Nephron progenitor cell (in vitro differentiated cells): ENCODE data around the gene MCTP2.

Experiments
- DNase-seq: peaks from one replicate; pipeline ENCODE4 v3.0.0; 2021
- H3K27ac Mint-ChIP-seq: 2 replicates; pipeline ENCODE4 v1.8.0; 2021; ENCODE audit warnings: mild to moderate bottlenecking, moderate library complexity, mixed read lengths
- H3K27me3 Mint-ChIP-seq: 2 replicates; pipeline ENCODE4 v1.8.0; 2021; ENCODE audit warnings: mild to moderate bottlenecking, low read depth, mixed read lengths; ENCODE audit not compliant: poor library complexity
- H3K36me3 Mint-ChIP-seq: 2 replicates; pipeline ENCODE4 v1.8.0; 2021; ENCODE audit warnings: low read depth, mixed read lengths
- H3K4me1 Mint-ChIP-seq: 2 replicates; pipeline ENCODE4 v1.8.0; 2021; ENCODE audit warnings: mixed read lengths
- H3K4me3 Mint-ChIP-seq: 2 replicates; pipeline ENCODE4 v1.8.0; 2021; ENCODE audit warnings: mild to moderate bottlenecking, moderate library complexity, mixed read lengths
- H3K9me3 Mint-ChIP-seq: 2 replicates; pipeline ENCODE4 v1.8.0; 2021; ENCODE audit warnings: mild to moderate bottlenecking, moderate library complexity, mixed read lengths
- TF ChIP-seq, protein P1 (sequence below): fragments of 200-600 bp; sonication (generic); IDR thresholded peaks from 2 replicates; pipeline ENCODE4 v1.5.0; 2021; ENCODE audit warnings: antibody characterized with exemption

Gene MCTP2

DNA sequence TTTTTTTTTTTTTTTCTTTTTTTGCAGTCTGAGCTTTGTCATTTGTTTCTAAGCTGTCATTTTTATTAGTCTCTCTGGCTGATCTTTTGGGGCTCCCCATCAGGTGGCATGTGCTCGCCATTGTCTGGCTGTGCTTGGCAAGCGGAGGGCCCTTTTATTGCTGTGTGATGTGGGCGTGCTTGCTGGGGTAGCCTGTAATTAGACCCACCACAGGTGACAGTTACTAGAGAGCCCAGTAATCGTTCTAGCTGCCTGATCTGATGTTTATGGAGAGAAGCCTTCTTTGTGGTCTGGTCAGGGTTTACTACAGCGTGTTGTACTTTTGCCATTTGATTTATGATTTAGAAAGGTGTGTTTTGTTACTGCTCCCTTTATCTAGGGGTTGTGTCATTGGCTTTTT, 179.9 kb downstream of the MCTP2 start:
- peak; percentile 29 for DNase-seq
- Mint-ChIP-seq H3K27me3 (peaks cover 11% of the 10 kb centered on the region), H3K9me3 (no peaks in the 10 kb centered on the region), H3K4me3 (peak overlapping the region; percentile 50), H3K4me1 (peaks cover 59% of the 10 kb centered on the region), H3K27ac (no peak overlapping the region), H3K36me3 (no peaks in the 10 kb centered on the region)
- TF ChIP-seq, protein P1, sequence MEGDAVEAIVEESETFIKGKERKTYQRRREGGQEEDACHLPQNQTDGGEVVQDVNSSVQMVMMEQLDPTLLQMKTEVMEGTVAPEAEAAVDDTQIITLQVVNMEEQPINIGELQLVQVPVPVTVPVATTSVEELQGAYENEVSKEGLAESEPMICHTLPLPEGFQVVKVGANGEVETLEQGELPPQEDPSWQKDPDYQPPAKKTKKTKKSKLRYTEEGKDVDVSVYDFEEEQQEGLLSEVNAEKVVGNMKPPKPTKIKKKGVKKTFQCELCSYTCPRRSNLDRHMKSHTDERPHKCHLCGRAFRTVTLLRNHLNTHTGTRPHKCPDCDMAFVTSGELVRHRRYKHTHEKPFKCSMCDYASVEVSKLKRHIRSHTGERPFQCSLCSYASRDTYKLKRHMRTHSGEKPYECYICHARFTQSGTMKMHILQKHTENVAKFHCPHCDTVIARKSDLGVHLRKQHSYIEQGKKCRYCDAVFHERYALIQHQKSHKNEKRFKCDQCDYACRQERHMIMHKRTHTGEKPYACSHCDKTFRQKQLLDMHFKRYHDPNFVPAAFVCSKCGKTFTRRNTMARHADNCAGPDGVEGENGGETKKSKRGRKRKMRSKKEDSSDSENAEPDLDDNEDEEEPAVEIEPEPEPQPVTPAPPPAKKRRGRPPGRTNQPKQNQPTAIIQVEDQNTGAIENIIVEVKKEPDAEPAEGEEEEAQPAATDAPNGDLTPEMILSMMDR = no peak

DNA sequence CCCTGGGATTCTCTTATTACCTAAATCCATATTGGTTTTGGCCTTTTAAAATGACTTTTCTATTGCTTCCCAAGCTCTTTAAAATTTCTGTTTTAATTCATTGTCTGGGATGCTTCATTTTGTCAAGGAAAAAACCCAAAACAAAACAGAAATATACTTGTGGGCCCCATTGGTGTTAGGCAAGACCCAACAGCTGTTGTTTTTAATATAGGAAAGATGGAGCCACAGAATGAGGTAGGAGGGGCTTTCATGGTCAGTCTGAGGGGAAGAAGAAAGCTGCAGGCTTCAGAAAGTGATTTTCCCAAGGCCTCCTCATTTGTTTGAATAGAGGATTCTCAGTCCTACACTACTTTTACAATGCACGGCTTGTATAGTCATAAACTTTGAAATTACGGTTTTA, 180.5 kb downstream of the MCTP2 start:
- TF ChIP-seq, protein P1 = no peak
- Mint-ChIP-seq H3K4me1 (peaks cover 64% of the 10 kb centered on the region), H3K36me3 (no peaks in the 10 kb centered on the region), H3K9me3 (no peaks in the 10 kb centered on the region), H3K27ac (no peak overlapping the region), H3K4me3 (peak overlapping the region; percentile 3), H3K27me3 (peaks cover 11% of the 10 kb centered on the region)
- no peak for DNase-seq

DNA sequence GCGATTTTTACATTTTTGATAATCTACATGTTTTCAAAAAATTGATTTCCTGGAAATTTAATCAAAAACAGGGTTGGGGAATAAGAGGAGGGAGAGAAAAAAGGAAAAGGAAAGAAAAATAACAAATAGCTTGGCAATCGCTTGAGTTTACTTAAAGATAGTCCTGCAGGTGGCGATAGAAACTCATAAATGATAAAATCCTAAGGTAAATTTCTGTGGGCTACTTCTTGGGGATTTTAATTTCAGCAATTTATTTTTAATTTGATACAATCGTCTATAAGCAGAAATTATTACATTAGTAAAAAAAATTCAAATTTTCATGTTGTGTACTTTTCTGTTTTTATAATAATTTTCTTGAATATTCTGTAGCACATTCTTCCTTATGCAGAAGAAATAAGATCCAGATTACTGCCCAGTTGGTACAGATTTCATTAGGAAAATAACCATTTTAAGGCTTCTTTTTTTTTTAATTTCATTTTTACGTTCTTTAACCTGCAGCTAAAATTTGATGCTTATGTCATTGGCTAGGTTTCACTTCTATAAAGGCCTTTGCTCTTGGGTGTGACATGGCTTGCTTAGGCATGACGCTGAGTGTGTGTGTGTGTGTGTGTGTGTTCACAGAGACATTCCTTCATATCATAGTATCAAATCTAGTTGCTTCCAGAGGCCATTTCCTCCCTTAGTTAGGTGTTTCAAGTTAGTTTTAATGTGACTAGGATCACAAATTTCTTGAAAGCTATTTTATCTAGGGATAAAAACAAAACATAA, 181.8 kb downstream of the MCTP2 start:
- peaks cover 78% of the 10 kb centered on the region for H3K4me1 Mint-ChIP-seq
- no peak overlapping the region for H3K27ac Mint-ChIP-seq
- no peak for DNase-seq
- no peaks in the 10 kb centered on the region for H3K36me3 Mint-ChIP-seq
- peaks cover 6% of the 10 kb centered on the region for H3K27me3 Mint-ChIP-seq
- no peaks in the 10 kb centered on the region for H3K9me3 Mint-ChIP-seq
- H3K4me3 Mint-ChIP-seq = no peak overlapping the region
- TF ChIP-seq, protein P1 = peak; percentile 69

- H3K4me3 Mint-ChIP-seq = no peak overlapping the region
- no peaks in the 10 kb centered on the region for H3K36me3 Mint-ChIP-seq
- H3K9me3 Mint-ChIP-seq = peaks cover 12% of the 10 kb centered on the region
- no peak for DNase-seq
- TF ChIP-seq, protein P1 = no peak
- H3K27ac Mint-ChIP-seq = peak overlapping the region; percentile 78
- peaks cover 83% of the 10 kb centered on the region for H3K4me1 Mint-ChIP-seq
- H3K27me3 Mint-ChIP-seq = peaks cover under 1% of the 10 kb centered on the region
These were observed 183.6 kb downstream of the MCTP2 start for GRCh38 chr15:94414916-94415315.

DNA sequence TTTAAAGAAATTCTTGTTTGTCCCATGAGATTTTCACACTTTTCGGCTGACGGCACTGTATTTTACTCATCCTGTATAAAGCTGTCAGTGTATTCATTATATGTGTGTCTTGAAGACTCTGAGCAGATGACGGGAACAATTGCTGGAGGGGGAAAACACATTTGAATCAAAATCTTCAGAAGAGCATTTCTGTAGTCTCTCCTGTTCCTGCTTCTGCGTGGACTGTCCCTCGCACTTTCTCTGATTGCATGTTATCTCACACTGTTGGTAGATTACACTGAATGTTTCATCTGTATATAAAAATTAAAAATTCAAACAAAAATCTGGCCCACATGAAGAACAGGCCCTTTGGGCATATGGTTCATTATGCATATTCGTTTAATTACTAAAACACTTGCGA, 184.9 kb downstream of the MCTP2 start:
- Mint-ChIP-seq H3K36me3 (peaks cover 8% of the 10 kb centered on the region), H3K9me3 (peaks cover 25% of the 10 kb centered on the region), H3K4me1 (peaks cover 74% of the 10 kb centered on the region), H3K27me3 (no peaks in the 10 kb centered on the region), H3K27ac (peak overlapping the region; percentile 78), H3K4me3 (peak overlapping the region; percentile 39)
- TF ChIP-seq, protein P1 = no peak
- no peak for DNase-seq

GRCh38 chr15:94416820-94417219, 185.5 kb downstream of the MCTP2 start:
- Mint-ChIP-seq H3K27ac (peak overlapping the region; percentile 49), H3K4me3 (peak overlapping the region; percentile 39), H3K36me3 (peaks cover 13% of the 10 kb centered on the region), H3K27me3 (no peaks in the 10 kb centered on the region), H3K9me3 (peaks cover 31% of the 10 kb centered on the region), H3K4me1 (peaks cover 68% of the 10 kb centered on the region)
- TF ChIP-seq, protein P1 = no peak
- no peak for DNase-seq
